NCI-H2196 (cell line): ENCODE measurements around the gene MEIS2.
A peak's percentile ranks its signal among the peaks of the same experiment; 100 is the strongest.
"Not testable (repeated sequence)": the region's sequence is repeated elsewhere in the genome, so short reads cannot be mapped to it uniquely, and the experiment has no call there.

Experiments
- DNase-seq: peaks from one replicate; lab custom pipeline; 2025; ENCODE audit not compliant: unreplicated experiment; lab: John Stamatoyannopoulos, UW

Gene MEIS2

DNA sequence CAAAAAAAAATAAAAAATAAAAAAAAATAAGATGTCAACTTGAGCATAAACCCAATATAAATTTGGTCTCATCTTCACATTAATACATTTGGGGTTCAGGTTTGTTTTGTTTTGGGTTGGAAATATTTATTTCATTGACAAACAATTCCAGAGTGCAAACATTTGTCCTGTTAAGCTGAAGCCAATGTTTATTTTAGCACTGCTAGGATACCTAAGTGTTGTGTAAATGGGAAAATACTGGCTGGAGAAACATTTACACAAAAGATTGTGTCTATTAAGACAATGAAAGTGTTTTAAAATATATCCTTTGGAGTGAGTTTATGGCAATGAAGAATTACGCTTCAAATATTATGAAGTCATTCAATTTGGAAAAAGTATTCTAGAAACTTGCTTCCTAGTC is 91.1 kb downstream of the MEIS2 start:
- no peak for DNase-seq

DNA sequence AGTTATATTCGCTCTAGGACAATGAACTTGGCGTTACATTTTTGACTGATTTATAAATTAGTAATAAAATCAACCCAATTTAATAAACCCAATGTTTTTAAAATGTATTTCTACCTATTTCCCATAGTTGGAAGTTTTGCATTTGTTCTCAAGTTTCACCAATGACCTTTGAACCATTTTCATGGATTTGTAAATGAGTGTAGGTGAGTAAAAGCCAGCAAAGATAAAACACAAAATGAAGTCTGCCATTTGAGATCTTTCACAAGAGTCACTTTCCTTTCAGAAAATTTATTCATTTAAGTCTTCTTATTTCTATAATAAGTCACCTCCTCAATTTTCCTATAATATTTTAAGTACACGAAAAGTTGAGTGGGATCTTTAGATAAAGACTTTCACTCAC is 92.1 kb downstream of the MEIS2 start:
- DNase-seq: no peak

DNA sequence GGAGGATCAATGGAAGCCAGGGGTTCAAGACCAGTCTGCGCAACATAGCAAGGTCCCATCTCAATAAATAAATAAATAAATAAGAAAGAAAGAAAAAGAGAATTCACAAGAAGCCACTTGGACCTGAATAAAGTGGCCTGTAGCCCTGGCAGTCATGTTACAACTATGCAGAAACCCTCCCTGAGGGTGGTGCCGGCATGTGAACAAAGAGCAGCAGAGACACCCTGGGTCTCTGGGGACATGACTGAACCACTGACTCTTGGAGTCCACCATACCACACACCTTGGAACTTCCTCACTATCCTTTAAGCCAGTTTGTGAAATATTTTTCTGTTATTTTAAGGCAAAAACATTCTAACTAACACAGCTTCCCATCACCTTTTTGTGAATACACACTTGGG is 93.0 kb downstream of the MEIS2 start:
- no peak for DNase-seq

DNA sequence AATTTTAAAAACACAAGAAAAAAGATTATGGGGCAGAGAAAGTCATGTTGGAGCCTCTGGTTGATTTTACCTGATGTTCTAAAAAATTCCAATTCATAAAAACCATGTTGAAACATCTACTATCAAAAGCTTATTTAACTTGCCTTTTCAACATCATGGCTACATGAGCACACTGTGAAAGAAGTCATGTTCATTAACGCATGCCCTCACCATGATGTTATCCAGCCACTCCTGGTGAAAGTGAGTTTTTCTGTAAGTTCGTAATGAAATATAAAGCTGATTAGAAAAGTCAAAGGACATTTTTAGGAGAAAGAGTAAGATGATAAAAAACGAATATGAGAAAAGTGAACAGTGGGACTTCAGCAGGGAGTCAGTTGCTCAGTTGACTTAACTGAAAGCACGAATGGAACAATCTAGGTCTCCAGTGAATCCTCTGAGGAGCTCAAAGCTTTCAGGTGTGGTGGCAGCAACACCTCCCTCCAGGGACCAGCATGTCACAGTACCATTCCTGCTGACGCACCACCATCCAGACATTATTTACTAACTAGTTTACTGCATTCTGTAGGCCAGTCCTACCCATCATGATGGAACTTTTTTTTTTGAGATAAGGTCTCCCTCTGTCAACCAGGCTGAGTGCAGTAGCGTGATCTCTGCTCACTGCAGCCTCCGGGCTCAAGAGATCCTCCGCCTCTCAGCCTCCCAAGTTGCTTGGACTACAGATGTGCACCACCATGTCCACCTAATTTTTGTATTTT is 95.2 kb downstream of the MEIS2 start:
- no peak for DNase-seq

DNA sequence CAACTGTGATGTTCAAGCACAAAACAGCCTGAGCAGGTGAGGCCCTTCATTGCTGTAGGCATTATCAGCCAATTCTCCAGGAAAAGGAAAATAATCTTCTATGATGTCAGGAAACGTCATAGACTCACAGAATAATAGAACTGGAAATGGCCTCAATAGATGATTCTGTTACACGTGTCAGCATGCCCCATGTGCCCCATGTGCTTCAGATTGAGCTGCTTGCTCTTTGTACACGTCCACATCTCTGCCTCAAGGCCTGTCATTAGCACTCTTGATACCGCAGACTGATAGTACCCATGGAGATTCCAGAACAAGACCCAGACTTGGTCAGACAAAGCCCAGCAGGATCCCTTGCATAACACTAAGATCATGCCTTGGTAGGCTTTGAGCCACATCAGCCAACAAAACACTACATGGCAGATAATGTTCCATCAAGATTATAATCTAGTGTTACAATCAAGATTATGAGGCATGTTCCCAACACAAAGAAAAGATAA is 95.9 kb downstream of the MEIS2 start:
- no peak for DNase-seq

DNA sequence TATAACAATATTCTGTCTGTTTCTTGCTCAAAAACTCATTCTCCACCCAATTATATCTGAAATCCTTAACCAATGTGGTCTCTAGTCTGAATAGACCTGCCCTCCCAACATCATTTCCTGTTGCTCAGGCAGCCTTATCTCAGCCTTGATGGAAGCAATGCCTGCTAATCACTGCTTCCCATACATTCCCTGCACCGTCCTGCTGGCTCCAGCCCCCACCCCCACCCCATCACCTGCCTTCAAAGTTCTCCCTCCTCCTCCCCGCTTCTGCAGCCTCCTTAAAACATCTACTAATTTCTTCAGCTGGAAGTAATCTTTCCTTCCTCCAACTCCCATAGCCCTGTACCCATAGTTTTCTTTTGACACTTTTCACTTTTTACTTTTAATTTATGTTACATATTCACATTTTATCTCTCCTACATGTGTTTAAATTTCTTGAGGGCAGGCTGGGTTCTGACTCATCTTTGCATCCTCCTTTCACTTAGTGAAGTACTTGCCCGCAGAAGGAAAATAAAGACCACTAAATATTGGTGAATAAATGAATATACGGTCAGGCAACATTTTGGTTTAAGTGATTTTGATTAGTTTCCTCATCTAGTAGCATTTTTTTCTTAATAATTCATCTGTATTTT is 98.2 kb downstream of the MEIS2 start:
- no peak for DNase-seq

DNA sequence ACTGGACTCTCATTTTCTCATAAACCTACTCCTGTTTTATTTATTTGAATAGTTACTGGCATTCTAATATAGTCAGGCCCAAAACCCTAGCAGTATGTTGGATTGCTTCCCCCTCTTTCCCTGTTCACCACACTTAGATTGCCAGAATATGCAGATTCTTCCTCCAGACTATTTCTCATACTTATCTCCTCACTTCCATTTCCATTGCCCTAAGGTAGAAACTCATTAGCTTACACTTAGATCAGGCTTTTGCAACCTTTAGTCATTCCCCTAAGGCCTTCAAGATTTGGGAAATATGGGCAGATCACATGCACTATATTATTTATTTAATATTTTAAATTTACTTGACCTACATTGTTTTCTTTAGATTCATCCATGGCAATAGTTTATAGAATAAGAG is 98.9 kb downstream of the MEIS2 start:
- no peak for DNase-seq

DNA sequence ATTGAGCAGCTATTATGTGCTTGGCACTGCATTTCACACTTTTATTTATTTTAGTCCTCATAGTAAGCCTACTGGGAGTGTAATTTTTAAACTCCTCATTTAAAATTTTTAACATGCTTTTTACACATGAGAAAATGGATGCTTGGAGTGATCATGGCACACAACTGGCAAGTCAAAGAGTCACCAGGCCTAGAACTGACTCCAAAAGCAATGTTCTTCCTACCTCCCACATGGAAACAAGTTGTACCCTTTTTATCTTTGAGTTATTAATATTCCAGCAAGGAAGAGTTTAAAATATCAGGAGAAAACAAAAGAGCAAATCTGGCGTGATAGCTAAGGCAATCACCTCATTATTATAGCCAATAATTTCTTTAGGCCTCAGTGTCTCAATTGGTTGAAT is 100.6 kb downstream of the MEIS2 start:
- no peak for DNase-seq

DNA sequence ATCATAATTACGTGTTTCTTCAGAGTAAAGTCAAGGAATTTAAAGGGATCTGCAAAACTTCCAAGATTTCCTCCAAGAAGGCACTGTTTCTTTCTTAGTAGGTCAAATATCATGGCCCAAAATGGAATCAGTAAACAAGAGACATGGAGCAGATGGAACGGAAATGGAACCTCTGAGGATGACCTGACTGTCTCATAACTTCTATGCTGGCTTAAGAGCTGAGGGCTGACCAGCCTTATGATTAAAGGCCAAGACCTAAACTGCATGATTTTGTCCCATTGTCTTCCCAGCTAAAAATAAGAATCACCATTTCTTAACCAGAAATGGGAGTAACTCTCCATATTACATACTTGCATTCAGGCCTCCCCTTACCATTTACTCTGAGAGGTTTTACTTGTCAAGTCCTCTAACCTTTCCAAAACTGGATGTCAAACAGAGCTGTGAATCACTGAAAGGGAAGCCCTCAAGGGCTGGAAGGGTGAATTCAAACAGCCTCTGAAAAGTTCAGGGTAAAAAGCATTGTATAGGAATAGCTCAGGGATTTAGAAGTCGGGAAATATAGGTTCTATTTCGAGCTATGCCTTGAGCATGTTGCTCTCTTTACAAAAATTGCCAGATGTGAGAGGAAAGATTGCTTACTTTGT is 103.7 kb downstream of the MEIS2 start:
- DNase-seq: no peak

DNA sequence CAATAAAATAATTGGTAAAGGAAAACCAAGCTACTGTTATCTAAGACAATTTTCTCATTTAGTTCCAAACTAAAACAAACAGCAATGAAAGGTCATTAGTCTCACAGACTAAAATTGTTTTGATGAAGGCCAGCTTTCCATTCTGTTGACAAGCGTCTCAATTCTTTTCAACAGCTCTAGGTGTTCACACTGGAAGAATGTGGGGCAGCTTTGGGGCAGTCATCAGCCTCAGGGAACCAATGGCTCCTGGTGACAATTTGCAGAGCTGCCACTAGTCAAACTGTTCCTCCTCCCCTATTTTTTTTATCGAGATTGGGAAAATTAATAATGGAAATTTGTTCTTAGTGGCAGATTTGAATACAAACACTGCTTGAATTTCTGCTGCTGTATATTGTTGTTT is 104.2 kb downstream of the MEIS2 start:
- DNase-seq: no peak

DNA sequence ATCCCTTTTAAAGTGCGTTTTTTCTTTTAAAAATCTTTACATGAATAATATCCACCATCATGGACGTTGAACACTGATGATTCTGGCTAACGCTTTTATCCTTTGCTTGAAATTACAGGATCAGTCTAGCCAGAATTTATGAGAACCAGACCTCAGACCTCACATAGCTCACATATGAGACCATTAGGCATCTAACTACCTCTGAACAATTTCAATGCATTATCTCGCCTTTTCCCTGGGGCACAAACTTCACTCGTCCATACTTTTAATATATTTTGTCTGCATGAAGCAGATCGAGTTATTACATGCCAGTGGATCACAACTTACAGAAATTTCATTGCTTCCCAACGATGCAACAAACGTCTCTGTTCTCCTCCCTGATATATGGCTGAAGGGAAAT is 105.6 kb downstream of the MEIS2 start:
- no peak for DNase-seq

DNA sequence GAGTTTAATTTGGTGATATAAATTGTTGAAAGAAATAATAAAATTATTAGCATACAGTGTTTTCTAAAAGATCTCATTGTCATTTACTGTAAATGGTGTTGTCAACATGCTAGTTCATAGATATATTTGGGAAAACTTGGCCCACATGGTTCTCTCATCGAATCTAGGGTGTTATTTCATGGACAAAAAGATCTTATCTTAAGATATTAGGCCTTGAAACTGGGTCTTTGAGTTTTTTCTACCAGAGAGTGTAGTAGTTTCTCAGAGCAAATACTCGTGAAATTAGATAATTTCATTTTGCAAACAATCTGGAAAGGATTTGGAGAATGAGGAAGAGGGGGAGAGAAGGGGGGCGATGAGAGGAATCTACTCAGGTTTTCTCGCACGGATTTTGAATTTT is 107.9 kb downstream of the MEIS2 start:
- no peak for DNase-seq

DNA sequence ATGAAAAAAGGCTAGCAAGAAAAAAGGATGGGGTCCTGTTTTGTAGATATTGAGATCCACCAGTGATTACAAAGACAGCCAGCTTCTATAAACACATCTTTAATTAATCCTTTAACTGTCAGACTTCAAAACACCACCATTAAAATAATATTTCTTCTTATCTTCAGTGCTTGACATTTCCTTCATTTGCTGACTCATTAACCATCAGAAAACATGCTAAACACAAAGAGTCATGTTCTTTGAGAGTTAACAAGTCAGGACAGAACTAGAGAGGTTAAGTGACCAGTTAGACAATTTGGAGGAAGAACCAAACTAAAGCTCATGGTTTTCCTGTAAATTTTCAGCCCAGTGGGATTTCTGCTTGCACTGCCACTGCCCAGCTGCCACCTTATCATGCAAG is 111.4 kb downstream of the MEIS2 start:
- DNase-seq: no peak

DNA sequence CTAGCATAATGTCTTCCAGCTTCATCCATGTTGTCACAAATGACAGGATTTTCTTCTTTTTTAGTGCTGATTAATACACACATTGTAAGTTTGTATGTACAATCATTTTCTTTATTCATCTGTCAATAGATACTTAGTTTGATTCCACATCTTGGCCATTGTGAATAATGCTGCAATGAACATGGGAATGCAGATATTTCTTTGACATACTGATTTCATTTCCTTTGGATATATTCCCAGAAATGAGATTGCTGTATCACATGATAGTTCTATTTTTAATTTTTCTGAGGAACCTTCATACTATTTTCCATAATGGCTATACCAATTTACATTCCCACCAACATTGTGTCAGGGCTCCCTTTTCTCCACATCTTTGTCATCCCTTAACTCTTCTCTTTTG is 117.9 kb downstream of the MEIS2 start:
- DNase-seq: no peak

DNA sequence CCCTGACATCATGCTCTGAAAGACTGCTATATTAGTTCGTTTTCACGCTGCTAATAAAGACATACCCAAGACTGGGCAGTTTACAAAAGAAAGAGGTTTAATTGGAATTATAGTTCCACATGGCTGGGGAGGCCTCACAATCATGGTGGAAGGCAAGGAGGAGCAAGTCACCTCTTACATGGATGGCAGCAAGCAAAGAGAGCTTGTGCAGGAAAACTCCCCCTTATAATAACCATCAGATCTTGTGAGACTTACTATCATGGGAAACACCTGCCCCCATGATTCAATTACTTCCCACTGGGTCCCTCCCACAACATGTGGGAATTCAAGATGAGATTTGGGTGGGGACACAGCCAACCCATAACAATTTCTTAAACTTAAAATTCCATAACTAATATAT is 120.1 kb downstream of the MEIS2 start:
- DNase-seq: not testable (repeated sequence)

DNA sequence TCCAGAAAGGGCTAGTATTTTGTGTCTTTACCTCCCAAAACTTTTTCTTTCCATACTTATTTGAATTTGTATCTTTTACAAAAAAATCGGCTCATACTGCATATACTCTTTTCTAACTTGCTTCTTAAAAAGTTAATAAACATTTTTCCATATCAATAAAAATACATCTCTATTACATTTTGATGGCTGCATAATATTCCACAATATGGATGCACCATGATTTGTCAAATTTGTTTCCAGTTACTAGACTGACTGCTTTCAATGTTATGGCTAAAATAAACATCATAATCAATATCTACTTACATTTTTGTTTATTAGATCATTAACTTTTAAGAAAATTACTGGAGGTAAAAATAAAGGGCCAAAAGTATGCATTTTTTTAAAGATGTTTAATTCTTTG is 121.7 kb downstream of the MEIS2 start:
- no peak for DNase-seq

DNA sequence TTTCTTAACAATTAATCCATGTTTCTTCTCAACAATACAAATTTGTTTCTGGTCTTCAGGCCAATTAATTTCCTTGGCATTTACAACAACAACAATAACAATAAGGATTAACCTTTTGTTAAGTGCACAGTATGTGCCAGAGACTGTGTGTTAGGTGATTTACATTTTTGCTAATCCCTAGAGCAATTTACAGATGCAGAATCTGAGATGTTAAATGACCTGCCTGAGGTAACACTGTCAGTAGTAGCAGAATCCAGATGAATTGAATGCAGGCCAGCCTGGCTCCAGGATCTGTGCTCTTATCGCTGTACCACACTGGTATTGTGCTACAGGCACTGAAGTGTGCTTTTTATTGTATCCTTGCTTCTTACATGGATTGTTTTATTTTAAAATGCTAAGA is 122.2 kb downstream of the MEIS2 start:
- DNase-seq: no peak

DNA sequence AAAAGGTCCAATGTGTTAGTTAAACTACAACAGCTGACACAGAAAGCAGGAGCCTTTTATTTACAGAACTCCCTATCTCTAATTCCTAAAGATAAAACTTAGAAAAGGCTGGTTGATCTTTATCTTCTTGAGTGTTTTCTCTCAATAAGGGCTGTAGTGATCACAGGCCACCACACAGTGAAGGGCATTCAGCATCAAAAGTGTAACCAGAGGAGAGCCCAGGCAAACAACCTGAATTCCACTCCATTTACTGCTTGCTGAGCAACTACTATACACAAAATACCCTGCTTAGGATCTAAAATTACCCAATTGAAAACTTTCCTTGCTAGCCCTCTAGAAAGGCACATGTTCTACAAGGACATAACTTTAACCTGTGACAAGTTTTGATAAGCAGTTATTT is 122.7 kb downstream of the MEIS2 start:
- no peak for DNase-seq

DNA sequence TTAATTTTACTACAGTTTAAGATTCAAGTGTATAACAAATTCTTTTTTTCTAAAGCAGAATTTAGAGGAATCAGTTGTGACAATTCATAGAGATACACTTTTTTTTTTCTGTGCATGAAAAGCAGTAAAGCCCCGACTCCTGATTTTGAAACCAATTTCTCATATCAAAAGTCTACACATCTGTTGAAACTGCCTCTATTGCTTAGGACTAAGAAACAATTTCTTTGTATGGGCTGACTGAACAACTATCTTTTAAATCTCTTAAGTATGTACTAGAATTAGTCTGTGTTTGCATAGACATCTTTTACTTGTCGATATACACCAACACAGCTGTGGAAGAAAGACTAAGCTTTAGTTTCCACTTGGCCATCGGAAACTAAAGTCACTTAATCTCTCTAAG is 127.6 kb downstream of the MEIS2 start:
- DNase-seq: no peak

DNA sequence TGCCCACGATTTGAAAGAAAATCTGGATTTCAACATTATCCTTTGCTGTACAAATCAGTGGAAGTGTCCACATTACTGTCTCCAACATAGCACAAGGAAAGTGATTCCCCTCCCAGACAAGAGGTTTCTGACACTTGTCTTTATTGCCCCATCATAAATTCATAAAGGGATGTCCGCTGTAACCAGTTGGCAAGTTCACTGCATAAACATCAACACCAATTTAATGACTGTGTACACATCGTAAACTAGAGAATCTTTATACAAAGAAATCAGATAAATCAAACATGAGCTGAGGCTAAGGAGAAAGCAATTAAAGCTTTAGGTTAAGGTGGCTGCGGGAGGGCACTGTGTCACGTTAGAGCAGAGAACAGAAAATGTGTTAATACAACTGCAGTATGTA is 129.8 kb downstream of the MEIS2 start:
- DNase-seq: peak; percentile 53

DNA sequence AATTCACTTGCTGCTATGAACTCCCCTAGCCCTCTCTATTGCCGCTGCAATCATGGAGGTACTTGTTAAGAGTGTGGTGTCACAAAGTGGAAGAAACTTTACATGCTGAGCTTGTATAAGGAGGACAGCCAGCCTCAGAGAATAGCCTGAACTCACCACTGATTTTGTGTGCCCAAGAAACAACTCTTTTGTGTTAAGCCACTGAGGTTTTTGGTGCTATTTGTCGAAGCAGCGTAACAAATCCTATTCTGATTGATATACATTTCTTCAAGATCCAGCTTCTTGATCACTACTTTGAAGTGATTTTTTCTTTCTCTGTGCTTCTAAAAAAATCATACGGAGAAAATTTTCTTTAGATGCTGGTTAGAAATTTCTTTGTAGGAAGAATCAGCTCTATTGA is 132.4 kb downstream of the MEIS2 start:
- DNase-seq: no peak

DNA sequence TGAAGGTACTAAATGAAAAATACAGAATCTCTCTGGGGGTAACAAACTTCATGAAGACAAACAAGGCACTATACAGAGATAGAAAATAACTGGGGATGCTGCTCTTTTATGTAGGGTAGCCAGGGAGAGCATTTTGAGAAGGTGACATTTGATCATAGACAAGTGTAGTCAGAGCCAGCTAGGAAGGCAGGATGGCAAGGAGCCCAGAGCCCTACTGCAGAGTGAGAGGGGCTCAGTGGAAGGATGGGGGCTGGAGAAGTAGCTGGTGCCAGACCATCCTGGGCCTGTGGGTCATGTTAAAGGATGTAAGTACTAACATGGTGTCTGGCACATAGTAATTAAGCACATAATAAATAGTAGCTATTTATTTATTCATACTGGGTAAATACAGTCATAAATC is 133.6 kb downstream of the MEIS2 start:
- DNase-seq: no peak
